SK-N-SH treated with all-trans-retinoic acid at 6 μM for 48 hours (cell line): ENCODE data around the gene AKNA.
"Not testable (repeated sequence)": the region's sequence is repeated elsewhere in the genome, so short reads cannot be mapped to it uniquely, and the experiment has no call there.

ENCODE experiments used
- ATAC-seq: fragments of 200-7000 bp; cut with Tn5 transposase; 3 replicates; pipeline ENCODE4 v1.9.1; 2020; ENCODE audit warnings: mild to moderate bottlenecking, moderate library complexity
- ARNTL ChIP-seq: fragments of 450-650 bp; formaldehyde crosslinking; IDR thresholded peaks from 2 replicates; pipeline ENCODE4 v1.5.0; 2020; ENCODE audit warnings: low read depth, mild to moderate bottlenecking, moderate library complexity, borderline replicate concordance
- ESRRG ChIP-seq: fragments of 250-450 bp; sonication (Bioruptor Pico); IDR thresholded peaks from 2 replicates; pipeline ENCODE4 v1.6.1; 2021; ENCODE audit warnings: mild to moderate bottlenecking
- GLIS3 ChIP-seq: fragments of 250-450 bp; sonication (Bioruptor Pico); IDR thresholded peaks from 2 replicates; pipeline ENCODE4 v1.5.0; 2020; ENCODE audit warnings: mild to moderate bottlenecking, moderate library complexity
- ISL1 ChIP-seq: fragments of 250-450 bp; sonication (Bioruptor Pico); IDR thresholded peaks from 2 replicates; pipeline ENCODE4 v2.1.2; 2022; ENCODE audit warnings: mild to moderate bottlenecking, moderate library complexity
- OSR1 ChIP-seq: fragments of 250-450 bp; sonication (Bioruptor Pico); IDR thresholded peaks from 2 replicates; pipeline ENCODE4 v1.8.0; 2022; ENCODE audit warnings: moderate library complexity, mild to moderate bottlenecking, inconsistent platforms
- PPARA ChIP-seq: fragments of 250-450 bp; sonication (Bioruptor Pico); IDR thresholded peaks from 2 replicates; pipeline ENCODE4 v1.5.0; 2020; ENCODE audit warnings: mild to moderate bottlenecking, borderline replicate concordance
- RARB ChIP-seq: fragments of 250-450 bp; sonication (Bioruptor Pico); IDR thresholded peaks from 2 replicates; pipeline ENCODE4 v1.8.0; 2021; ENCODE audit warnings: mild to moderate bottlenecking, moderate library complexity
- SNAI2 ChIP-seq: fragments of 250-450 bp; sonication (Bioruptor Pico); IDR thresholded peaks from 2 replicates; pipeline ENCODE4 v1.5.0; 2020; ENCODE audit warnings: mild to moderate bottlenecking, moderate library complexity
- TOX ChIP-seq: fragments of 250-450 bp; sonication (Bioruptor Pico); IDR thresholded peaks from 2 replicates; pipeline ENCODE4 v1.8.0; 2021; ENCODE audit warnings: mild to moderate bottlenecking, moderate library complexity, borderline replicate concordance
- ZC3H10 ChIP-seq: fragments of 250-450 bp; sonication (Bioruptor Pico); IDR thresholded peaks from 2 replicates; pipeline ENCODE4 v1.5.1; 2021; ENCODE audit warnings: mild to moderate bottlenecking, moderate library complexity
- ZFP3 ChIP-seq: fragments of 250-450 bp; sonication (Bioruptor Pico); IDR thresholded peaks from 2 replicates; pipeline ENCODE4 v1.5.0; 2020; ENCODE audit warnings: mild to moderate bottlenecking, moderate library complexity
- ZFP30 ChIP-seq: fragments of 450-650 bp; formaldehyde crosslinking; IDR thresholded peaks from 2 replicates; pipeline ENCODE4 v1.5.0; 2022; ENCODE audit warnings: mild to moderate bottlenecking, moderate library complexity
- ZNF565 ChIP-seq: fragments of 450-650 bp; formaldehyde crosslinking; conservative IDR thresholded peaks from 2 replicates; pipeline ENCODE4 v1.5.0; 2020; ENCODE audit warnings: low read depth, mild to moderate bottlenecking, moderate library complexity
- ZNF70 ChIP-seq: fragments of 450-650 bp; formaldehyde crosslinking; IDR thresholded peaks from 2 replicates; pipeline ENCODE4 v1.5.0; 2020; ENCODE audit warnings: mild to moderate bottlenecking, moderate library complexity
- ZNF8 ChIP-seq: fragments of 450-650 bp; formaldehyde crosslinking; IDR thresholded peaks from 2 replicates; pipeline ENCODE4 v1.5.0; 2020; ENCODE audit warnings: mild to moderate bottlenecking, moderate library complexity
- TF ChIP-seq, protein P1 (sequence below): fragments of 250-450 bp; sonication (Bioruptor Pico); IDR thresholded peaks from 2 replicates; pipeline ENCODE4 v1.8.0; 2021; ENCODE audit warnings: low read depth, mild to moderate bottlenecking, moderate library complexity, borderline replicate concordance
- TF ChIP-seq, protein P2 (sequence below): fragments of 250-450 bp; sonication (Bioruptor Pico); IDR thresholded peaks from 2 replicates; pipeline ENCODE4 v1.5.1; 2021; ENCODE audit warnings: mild to moderate bottlenecking, moderate library complexity
- TF ChIP-seq, protein P3 (sequence below): fragments of 250-450 bp; sonication (Bioruptor Pico); IDR thresholded peaks from 2 replicates; pipeline ENCODE4 v1.5.0; 2020; ENCODE audit warnings: mild to moderate bottlenecking, moderate library complexity

The AKNA gene

DNA sequence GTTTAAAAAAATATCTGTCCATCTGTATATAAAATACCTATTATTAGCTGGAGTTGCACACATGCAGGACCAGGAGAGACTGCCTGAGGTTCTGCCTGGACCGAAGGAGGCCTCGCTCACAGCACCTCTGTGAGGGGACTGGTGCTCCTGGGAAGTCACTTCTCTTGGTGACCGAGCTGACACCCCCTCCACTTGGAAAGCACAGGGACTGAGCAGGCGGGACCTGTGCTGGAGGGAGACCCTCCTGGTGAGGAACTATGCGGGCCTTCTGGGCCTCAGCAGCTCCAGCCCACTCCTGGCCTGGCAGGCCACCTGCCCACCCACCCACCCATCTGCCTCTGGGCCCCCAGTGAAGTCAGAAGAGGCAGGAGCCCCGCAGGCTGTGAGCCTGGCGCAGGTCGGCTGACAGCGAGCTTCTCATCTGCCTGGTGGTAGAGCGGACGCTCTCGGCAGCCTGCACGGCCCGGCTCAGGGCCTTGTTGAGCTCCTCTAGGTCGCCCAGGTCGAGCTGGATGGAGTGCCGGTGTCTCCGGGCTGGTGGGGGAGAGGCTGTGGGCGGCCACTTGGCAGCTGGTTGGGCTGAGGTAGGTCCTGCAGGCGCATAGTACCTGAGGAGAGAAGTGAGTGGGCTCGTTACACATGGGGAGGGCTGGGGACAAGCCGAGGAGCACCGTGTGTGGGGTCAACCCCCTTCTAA lies 50.9 kb downstream of the AKNA start (continued):
- TF ChIP-seq ZFP3 (CRISPR knock-in tag) (no peak), ESRRG (CRISPR knock-in tag) (no peak), ZNF70 (no peak)
- TF ChIP-seq, protein P1, sequence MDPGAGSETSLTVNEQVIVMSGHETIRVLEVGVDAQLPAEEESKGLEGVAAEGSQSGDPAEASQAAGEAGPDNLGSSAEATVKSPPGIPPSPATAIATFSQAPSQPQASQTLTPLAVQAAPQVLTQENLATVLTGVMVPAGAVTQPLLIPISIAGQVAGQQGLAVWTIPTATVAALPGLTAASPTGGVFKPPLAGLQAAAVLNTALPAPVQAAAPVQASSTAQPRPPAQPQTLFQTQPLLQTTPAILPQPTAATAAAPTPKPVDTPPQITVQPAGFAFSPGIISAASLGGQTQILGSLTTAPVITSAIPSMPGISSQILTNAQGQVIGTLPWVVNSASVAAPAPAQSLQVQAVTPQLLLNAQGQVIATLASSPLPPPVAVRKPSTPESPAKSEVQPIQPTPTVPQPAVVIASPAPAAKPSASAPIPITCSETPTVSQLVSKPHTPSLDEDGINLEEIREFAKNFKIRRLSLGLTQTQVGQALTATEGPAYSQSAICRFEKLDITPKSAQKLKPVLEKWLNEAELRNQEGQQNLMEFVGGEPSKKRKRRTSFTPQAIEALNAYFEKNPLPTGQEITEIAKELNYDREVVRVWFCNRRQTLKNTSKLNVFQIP (CRISPR knock-in tag): no peak
- TF ChIP-seq, all 23 proteins: peak for 0

DNA sequence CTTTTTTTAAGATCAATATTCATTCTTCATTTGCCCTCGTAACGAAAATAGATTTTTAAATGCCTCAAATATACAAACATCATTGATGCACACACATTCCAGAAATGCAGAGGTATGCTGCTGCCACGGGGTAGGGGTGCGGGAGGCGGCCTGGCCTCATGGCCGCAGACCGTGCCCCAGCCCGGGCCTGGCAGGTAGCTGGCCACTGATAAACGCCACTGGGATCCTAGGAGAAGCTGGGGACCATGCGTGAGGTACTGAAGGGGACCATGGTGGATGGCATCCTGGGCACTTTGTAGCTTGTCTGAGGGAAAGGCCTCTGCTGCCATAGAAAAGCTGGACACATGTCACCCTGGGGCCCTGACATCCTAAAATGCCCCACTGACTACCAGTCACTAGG lies 51.6 kb downstream of the AKNA start:
- ATAC-seq: no peak
- TF ChIP-seq ZNF8 (CRISPR knock-in tag) (no peak), ZNF565 (no peak), SNAI2 (CRISPR knock-in tag) (no peak), ZC3H10 (CRISPR knock-in tag) (no peak), ISL1 (CRISPR knock-in tag) (no peak), OSR1 (CRISPR knock-in tag) (no peak)

DNA sequence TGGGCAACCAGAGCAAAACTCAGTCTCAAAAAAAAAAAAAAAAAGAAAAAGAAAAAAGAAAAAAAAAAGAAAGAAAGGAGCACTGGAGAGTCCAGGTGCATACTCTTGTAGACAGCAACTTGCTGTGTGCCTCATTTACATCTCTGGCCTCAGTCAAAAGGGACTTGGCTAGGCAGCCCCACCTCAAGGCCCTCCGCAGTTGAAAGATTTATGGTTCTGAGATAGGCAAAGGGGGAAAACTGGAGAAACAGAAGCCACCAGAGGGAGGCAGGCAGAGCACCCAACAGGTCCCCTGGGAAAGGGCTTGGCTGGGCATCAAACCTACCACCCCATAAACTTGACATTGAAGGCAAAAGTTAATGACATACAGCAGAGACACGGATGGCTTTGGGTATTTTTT lies 52.0 kb downstream of the AKNA start:
- ATAC-seq: no peak
- TF ChIP-seq, protein P2, sequence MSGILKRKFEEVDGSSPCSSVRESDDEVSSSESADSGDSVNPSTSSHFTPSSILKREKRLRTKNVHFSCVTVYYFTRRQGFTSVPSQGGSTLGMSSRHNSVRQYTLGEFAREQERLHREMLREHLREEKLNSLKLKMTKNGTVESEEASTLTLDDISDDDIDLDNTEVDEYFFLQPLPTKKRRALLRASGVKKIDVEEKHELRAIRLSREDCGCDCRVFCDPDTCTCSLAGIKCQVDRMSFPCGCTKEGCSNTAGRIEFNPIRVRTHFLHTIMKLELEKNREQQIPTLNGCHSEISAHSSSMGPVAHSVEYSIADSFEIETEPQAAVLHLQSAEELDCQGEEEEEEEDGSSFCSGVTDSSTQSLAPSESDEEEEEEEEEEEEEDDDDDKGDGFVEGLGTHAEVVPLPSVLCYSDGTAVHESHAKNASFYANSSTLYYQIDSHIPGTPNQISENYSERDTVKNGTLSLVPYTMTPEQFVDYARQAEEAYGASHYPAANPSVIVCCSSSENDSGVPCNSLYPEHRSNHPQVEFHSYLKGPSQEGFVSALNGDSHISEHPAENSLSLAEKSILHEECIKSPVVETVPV (CRISPR knock-in tag): no peak
- TF ChIP-seq, protein P1 (CRISPR knock-in tag): no peak
- TF ChIP-seq ISL1 (CRISPR knock-in tag) (no peak), ZFP30 (CRISPR knock-in tag) (no peak)

DNA sequence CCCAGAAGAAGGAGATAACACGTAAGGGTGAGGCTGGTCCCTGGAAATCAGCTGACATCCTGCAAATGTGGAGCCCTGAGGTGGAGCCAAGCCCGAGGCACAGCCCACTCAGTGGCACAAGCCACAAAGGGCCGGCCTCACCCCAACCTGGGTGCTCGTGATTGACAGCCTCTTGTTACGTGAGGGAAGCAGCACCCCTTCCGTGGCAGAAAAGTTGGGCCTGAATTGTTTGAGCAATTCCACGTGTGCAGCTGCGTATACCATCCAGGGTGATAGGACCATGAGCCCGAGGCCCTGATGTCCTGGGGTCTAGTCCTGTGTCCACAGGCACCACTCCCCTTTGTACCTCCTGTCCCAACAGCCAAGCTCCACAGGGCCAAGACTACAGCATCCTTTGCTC lies 53.3 kb downstream of the AKNA start:
- TF ChIP-seq RARB (CRISPR knock-in tag) (no peak), ZNF8 (CRISPR knock-in tag) (no peak), TOX (CRISPR knock-in tag) (no peak), ARNTL (no peak), GLIS3 (CRISPR knock-in tag) (no peak), PPARA (CRISPR knock-in tag) (no peak), SNAI2 (CRISPR knock-in tag) (no peak), ZNF70 (no peak), ZFP30 (CRISPR knock-in tag) (no peak), ESRRG (CRISPR knock-in tag) (no peak), ZC3H10 (CRISPR knock-in tag) (no peak)
- TF ChIP-seq, protein P3, sequence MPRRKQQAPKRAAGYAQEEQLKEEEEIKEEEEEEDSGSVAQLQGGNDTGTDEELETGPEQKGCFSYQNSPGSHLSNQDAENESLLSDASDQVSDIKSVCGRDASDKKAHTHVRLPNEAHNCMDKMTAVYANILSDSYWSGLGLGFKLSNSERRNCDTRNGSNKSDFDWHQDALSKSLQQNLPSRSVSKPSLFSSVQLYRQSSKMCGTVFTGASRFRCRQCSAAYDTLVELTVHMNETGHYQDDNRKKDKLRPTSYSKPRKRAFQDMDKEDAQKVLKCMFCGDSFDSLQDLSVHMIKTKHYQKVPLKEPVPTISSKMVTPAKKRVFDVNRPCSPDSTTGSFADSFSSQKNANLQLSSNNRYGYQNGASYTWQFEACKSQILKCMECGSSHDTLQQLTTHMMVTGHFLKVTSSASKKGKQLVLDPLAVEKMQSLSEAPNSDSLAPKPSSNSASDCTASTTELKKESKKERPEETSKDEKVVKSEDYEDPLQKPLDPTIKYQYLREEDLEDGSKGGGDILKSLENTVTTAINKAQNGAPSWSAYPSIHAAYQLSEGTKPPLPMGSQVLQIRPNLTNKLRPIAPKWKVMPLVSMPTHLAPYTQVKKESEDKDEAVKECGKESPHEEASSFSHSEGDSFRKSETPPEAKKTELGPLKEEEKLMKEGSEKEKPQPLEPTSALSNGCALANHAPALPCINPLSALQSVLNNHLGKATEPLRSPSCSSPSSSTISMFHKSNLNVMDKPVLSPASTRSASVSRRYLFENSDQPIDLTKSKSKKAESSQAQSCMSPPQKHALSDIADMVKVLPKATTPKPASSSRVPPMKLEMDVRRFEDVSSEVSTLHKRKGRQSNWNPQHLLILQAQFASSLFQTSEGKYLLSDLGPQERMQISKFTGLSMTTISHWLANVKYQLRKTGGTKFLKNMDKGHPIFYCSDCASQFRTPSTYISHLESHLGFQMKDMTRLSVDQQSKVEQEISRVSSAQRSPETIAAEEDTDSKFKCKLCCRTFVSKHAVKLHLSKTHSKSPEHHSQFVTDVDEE: no peak
- TF ChIP-seq, protein P1 (CRISPR knock-in tag): no peak
- TF ChIP-seq, all 23 proteins: peak for 0
- no peak for ATAC-seq

DNA sequence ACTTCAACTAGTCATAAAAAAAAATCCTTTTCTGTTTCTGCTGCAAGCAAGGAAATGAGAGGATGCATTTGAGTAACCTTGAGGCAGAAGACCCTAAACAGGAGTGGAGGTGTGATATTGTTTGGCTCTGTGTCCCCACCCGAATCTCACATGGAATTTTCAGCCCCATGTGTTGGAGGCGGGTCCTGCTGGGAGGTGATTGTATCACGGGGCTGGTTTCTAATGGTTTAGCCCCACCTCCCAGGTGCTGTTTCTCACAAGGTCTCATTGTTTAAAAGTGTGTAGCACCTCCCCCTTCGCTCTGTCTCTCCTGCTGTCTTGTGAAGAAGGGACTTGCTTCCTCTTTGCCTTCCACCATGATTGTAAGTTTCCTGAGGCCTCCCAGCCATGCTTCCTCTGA lies 54.1 kb downstream of the AKNA start:
- not testable (repeated sequence) for ATAC-seq

DNA sequence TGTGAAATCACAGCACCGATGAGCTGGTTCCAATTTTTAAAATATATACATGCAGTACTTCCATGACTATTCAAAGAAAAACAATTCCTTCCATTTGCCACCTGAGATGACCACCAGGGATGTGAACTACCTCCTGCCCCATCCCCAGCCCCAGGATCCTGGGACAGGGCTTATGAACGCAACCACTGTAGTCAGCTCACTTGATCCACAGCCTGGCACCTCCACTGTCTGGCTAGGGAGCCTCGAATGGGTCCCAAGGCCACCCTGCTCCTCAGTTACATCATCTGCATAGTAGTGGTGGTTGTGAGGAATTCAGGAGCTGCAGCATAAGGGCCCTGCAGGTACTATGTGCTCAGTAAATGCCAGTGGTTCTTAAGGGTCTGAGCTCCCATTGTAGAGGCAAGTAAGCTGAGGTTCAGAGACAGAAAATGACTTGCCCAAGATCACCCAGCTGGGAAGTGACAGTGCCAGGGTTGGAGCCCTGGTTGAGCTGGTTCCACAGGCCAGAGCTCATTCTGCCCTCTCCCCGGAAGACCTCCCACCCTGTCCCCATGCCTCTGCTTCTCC lies 55.2 kb downstream of the AKNA start:
- ATAC-seq: not testable (repeated sequence)

DNA sequence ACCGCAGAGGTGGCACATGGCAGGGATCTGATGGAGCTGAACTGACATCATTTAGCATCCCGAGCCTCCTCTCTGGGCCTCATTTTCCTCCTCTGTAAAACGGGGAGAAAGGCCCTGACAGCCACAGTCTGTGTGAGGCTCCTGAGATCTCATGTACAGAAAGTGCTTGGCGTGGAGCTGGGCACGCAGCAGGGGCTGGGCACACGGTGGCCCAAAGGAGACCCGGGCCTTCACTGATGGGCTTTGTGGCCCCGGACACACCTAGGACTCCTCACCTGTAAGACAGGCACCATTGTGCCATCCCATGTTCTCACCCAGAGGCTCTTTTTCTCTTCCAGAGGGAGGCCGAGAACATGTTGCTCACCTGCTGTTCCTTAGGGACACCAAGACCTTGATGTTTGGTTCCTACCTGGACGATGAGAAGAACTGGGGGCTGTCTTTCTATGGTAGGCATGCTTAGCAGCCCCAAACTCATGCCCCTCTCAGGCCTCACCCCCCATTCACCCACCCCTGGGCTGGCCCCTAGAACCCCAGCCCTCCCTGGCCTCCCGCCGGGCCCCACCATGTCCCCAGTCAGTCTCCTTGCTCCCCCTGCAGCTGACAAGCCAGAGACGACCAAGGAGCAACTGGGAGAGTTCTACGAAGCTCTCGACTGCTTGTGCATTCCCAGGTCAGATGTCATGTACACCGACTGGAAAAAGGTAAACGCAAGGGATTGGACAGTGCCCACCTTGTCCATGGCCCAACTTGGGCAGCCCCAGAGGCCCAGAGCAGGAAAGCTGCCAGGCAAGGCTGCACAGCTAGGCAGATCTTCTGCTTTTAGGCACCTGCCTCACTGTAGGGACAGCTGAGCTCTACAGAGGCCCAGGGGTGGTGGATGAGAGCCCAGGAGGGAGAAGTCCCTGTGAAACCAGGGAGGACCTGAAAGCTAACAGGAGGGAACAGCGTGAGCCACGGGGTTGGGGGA lies 56.3 kb downstream of the AKNA start:
- not testable (repeated sequence) for ATAC-seq
